ENCODE measurements around the gene CHAT.
A peak's percentile ranks its signal among the peaks of the same experiment; 100 is the strongest.

Gene CHAT

DNA sequence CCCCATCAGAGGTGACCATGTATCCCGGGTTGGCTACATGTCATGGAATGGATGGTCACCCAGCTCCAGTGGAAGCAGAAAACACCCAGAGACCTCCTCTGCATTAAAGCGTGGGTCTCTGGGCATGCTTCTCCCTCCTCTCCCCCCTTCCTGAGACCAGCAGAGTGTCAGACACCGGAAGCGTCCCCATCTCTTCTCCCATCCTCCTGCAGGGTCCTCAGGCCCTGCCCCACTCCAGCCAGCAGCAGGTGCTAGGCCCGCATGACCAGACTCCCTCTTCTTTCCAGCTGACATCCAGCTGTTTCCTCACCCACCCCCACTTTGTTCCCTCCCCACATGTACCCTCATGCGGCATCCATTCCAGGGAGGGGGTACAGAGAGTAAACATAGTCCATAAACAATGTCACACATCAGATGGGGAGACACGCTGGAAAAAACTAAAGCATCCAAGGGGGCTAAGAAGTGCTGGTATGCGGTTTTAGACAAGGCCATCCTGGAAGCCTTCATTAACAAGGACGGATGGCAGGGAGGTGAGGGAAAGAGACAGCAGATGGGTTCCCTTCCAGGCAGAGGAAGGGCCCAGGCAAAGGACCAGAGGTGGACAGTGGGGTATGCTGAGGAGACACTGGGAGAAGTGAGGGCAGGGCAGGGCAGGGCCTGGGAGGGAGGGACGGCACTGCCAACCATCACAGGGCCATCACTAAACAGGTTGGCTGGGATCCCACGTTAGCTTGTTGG lies 16.2 kb upstream of the CHAT start:
- DNase-seq (ENCODE audit: low read depth, low spot score), result no peak

DNA sequence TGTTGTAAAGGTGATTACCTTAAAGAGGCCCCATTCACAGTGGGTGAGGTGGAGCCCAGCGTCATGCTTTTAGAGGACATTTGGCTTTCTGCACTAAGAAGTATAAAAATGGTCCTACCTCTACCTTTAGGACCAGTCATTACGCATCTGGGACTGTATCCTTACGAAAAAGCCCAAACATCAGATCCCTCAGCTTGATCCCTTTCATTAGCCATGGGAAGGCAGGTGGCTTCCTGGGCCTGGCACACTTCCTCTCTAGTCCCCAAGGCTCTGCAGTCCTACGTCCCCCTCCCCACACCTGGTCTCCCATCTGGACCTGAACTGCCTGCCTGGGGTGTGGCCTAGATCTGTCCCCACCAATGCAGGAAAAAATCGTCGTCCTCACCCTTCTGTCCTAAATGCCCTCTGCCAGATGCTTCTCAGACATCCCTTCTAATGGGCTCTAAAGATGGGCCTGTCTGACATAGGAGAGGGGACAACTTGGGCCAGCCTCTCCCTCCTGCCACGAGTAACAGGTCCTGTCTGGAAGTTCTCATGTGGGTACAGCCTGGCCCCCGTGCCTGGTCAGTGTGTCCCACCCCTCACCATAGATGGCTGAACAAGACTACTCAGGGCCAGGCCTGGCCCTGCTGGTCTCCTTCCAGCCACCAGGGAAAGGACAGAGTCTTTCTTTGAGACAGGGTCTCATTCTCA lies 15.5 kb upstream of the CHAT start:
- DNase-seq (ENCODE audit: low read depth, low spot score), result no peak

DNA sequence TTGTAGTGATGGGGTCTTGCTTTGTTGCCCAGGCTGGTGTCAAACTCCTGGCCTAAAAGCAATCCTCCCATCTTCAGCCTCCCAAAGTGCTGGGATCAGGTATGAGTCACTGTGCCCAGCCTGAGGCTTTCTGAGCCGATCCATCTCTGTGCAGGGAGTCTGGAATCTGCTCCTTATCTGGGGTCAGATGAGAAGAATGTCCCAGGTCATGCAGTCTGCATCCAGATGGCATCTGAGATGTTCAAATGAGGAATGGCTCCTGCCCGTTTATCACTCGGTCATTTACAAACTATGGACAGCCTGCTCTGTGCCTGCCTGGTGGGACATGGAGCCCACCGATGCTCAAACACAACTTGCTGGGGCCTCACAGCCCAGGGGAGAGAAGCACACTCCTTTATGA lies 14.9 kb upstream of the CHAT start:
- no peak for DNase-seq (ENCODE audit: low read depth, low spot score)

DNA sequence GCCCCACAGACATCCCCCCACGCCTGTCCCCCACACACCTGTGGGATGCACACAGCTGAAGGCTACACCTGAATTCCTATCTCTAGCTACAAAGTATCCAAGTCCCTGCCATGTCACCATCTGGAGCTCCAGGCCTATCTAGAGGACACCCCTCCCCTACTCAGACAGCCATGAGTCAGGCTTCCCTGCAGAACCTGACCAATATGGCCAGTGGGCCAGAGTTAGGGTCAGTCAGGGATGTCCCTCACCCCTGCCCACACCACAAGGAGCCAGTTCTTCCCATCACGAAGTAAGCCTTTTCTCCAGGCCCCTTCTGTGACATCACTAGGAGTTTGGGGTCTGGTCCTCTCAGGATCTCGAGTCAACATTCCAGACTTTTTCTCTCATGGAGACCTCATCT lies 14.3 kb upstream of the CHAT start:
- no peak for DNase-seq (ENCODE audit: low read depth, low spot score)

DNA sequence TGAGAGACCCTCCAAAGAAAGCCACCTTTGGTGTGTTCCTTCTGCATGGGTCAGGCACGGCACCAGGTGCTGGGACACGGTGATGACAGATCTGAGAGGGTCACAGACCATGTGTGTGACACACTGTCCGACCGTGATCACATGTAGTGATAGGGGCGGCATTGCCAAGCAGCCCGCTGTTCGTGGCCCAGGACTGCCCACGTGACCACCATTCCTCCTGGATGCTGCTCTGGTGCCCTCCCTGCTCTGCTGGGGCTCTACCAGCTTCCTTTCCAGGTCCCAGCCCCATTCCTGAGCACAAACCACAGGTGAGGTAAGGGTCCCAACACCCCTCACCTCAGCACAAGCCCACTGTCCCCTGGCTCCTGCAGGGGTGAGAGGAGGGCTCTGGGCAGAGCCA lies 13.8 kb upstream of the CHAT start:
- DNase-seq (ENCODE audit: low read depth, low spot score), result no peak

DNA sequence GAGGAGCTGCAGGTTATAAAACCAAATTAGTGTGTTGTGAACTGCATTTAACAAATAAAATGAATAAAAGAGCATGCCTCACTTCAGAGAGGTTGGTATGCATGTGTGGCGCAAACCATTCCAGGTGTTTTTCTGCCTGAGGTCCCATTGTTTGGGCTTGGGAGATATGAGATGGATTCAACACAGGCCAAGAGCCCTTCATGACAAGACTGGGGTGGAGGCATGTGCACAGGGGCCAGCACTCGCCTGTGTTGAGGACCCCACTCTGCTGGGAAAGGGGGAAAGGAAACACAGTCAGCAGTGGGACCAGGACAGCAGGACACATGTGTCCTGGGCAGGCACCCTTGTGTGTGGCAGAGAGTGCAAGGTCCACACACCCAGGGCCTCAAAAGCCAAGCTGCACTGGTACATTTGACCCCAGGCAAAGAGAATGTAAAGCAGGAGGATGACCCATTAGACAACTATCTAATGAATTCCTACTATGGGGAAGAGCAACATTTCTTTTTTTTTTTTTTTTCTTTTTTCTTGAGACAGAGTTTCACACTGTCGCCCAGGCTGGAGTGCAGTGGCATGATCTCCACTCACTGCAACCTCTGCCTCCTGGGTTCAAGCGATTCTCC lies 12.9 kb upstream of the CHAT start:
- DNase-seq (ENCODE audit: low read depth, low spot score), result no peak

DNA sequence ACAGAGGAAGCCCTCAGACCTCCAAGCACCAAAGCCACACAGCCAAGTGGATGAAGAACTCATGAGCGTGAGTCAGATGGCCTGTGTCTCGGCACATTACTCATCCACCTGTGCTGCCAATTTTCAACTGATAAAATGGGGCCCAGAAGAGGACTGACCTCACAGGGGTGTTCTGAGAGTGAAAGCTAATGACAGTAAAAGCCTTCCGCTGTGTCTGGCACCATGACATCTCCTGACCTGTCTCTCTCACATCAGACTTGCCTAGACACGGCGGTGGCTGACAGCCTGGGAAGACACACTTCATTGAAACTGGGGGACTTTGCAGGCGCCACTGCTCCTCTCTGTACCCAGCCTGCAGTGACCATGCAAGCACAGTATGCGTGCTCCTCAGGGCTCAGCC lies 12.0 kb upstream of the CHAT start:
- no peak for DNase-seq (ENCODE audit: low read depth, low spot score)

DNA sequence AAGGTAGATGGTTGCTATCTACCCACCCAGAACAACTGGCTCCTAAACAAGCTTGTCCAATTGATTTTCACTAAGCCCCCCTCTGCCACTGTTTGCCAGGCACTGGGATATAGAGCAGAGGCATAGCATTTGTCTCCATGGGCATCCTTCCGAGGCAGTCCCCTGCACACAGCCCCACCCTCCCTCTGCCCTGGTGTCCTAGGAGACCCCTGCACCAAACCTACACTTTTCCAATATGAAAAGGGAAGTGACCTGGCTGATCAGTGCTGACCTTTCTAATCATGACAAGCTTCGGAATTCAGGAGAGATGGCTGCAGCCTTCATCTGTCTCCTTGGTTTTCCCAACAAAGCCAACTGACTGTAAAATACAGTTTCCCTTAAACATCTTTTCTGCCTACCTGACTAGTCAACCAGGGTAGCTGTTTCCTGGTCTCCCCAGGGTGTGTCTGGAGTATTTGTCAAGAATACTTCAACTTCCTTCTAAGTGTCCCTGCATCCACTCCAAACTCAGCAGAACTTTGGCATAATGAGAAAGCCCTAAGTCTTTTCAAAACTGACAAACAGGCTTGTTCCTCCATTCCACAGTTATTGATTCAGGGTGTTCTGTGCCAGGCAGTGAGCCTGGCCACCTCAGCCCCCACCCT lies 11.3 kb upstream of the CHAT start:
- DNase-seq (ENCODE audit: low read depth, low spot score), result no peak

DNA sequence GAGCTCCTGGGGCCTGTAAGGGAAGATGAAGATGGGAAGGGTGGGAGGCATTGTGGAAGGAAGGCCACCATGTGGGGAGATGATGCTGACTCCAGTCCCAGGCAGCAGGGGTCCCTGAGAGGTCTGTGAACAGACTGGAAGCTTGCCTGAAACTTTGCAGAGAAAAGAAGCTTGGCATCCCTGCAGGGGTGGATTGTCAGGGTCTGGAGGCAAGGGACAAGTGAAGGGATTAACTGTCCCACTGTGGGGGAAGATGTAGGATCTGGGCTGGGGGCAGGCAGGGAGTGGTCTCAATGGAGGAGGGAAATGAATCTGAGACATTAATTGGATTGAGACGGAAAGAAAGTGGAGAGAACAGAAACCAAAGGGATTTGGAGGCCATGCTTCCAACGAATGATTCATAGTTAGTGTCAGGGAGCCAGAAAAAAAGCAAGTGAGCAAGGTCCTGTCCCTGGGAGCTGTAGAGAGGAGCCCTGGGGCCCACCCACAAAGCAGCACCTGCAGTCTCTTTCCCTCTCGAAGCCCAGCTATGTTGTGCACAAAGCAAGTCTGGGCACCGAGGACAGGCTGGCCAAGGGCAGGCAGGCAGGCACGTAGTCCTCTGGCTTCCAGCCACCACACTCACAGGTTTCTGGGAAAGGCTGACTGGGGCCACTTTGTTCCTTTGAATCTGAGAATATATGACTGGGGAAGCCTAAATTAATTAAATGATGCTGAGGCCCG lies 8.5 kb upstream of the CHAT start:
- DNase-seq (ENCODE audit: low read depth, low spot score), result no peak

DNA sequence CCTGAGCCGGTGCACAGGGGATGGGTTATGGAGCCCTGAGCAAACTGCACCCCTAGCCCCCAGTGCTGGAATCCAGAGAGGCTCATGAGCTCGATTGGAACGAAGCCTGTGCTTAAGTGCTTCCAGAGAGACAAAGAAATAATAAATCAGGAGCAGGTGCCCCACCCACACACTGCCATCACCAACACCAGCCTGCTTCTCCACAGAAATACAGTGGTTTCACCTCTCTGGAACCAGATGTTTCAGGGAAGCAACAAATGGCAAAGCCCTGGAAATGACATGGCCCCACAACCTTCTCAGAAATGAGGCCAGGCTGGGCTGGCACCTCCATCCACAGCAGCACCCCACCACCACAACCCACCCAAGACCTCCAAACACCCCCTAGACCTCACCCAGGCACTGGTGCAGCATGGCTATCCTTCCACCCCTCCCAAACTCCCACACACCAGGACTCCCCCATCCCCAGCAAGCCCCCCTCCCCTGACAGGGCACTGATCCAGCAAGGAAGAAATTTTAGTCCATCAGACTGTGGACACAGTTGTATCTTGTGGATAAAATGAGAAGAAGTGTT lies 7.8 kb upstream of the CHAT start:
- DNase-seq (ENCODE audit: low read depth, low spot score), result no peak

DNA sequence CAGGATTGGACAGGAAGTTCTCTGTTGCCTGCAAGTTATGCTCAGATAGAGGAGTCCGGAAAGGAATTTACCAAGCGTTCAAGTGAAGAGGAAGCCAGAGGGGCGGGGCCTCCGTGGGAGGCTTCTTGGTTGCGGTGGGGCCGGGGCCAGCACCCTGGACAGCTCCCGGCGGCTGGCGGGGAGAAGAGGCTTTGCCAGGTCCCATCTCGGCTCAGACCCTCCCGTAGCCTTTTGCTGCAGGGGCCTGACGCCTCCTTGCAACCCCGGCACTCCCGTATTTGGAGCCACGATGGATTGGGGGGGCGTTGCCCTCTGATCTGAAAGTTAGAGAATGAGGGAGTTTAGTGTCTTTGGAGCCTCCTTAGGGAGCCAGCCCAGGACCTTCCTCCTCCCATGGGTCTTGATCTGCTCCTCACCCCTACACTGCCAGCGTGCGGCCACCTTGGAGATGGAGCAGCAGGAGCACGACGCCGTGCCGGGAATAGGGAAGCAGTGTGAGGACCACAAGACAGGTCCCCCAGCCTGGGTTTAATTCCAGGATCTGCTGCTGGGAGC lies 6.8 kb upstream of the CHAT start:
- DNase-seq (ENCODE audit: low read depth, low spot score), result peak; percentile 41

DNA sequence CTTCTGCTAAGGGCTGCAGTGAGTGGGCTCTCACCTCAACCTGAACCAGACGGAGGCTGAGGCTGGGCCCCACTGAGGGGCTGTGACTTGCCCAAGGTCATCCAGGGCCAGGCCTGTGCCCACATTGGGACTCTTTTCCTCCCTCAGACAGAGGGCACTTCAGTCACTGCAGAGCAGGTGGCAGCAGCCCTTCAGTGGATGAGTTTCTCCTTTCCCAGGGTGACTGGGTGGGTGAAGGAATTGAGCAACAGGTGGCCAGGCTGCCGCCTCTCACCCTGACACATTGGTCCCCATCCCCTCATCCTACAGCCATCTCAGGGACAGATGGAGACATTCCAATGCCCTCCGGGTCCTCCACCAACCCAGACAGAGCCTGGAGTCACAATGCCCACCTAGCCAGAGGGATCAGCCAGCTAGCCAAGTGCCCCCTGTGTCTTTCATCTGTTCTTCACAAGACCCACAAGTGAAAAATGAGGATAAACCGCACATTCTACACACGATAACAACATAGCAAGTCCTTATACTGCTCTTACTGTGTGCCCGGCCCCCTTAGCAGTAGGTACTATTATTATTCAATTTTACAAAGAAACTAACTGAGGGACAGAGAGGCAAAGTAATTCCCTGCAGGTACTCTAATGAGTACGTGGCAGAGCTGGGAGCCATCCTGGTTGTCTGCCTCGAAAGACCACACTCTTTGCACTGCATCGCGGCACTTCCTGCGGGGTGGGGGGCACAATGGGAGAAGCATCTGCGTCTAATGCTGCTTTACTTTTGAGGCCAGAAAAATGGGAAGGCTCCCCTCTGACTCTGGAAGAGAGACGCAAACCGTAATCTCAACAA lies 5.5 kb upstream of the CHAT start:
- DNase-seq (ENCODE audit: low read depth, low spot score), result no peak

DNA sequence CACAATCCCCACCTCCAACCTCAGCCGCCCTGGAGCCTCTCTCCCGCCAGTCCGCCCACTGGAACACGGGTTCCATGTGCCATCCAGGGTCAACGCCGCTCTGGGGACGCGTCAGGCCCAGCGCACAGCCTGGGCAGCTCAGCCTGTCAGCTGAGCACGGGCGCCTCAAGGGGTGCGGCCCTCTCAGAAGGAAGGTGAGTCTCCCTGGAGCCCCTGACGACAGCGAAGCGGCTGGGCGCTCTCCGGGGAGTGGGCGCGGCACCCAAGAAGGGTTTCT lies 4.9 kb upstream of the CHAT start:
- no peak for DNase-seq (ENCODE audit: low read depth, low spot score)

DNA sequence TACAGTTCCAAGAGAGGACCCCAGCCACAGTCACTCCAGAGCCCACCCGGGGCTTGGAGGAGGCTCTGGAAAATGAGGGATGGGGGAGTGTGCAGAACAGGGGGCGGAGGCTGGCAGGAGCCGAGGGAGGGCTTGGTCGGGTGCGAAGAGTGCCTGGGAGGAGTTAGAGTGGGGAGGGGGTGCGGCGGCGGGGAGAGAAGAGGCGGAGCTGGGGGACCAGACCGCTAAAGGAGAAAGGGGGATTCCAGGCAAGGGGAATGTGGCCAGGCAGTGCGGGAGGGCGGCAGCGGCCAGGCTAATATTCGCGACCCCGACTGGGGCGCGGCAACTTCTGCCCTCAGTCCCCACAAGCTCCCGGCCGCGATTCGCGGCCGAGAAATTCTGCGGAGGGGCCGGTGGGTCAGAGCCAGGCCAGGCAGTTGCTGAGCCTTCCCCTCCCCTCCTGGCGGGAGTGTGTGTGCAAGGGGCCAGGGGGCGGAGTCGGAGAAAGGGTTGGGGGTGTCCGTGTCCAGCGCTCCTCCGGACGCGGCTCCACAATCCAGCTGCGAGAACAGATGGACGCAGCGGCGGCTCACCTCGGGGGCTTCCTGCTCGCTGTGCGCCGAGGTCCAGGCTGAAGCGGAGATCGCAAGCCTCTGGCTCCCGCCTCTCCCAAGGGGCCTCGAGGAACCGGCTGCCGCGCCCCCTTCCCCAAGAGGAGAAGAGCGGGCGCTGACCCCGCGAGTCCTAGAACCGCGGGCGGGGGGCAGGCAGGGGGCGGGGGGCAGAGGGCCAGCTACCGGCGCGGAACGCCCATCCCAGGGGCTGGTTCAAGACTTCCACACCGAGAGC lies 4.3 kb upstream of the CHAT start:
- DNase-seq (ENCODE audit: low read depth, low spot score), result no peak

DNA sequence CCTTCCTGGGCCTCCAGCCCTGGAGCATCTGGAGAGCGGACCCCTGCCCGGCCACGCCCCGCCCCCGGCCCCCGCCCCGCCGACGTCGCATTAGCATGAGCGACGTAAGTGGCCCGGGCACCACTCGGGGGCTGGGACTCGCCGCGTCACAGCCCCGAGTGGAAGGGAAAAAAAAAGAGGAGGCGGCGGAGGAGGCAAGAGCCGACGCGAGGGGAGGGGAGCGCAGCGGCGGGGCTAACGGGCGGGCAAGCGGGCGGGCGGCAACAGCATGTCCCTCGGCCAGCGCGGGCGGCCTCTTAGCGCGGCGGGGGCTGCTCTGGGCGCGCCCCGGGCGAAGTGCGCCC lies 3.8 kb upstream of the CHAT start, which contains the start of gene SLC18A3:
TSS of gene SLC18A3 (plus strand) at position 197 of the 344 bp plus-strand sequence. CDS start 431 bp downstream, outside the sequence.
- DNase-seq (ENCODE audit: low read depth, low spot score), result no peak

DNA sequence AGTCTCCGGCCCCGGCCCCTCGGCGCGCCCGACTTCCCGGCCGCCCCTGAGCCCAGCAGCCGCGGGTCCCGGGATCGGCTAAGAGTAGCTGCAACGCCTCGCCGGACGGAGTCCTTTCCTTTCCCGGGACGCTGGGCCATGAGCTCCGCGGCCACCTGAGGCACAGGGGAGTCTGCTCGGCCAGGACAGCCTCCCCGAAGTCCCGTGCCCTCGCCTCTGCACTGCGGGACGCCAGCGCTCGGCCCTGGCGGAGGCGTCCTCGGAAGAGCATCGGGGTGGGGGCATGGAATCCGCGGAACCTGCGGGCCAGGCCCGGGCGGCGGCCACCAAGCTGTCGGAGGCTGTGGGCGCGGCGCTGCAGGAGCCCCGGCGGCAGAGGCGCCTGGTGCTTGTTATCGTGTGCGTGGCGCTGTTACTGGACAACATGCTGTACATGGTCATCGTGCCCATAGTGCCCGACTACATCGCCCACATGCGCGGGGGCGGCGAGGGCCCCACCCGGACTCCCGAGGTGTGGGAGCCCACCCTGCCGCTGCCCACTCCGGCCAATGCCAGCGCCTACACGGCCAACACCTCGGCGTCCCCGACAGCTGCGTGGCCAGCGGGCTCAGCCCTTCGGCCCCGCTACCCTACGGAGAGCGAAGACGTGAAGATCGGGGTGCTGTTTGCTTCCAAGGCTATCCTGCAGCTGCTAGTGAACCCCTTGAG lies 3.2 kb upstream of the CHAT start:
- DNase-seq (ENCODE audit: low read depth, low spot score), result no peak

DNA sequence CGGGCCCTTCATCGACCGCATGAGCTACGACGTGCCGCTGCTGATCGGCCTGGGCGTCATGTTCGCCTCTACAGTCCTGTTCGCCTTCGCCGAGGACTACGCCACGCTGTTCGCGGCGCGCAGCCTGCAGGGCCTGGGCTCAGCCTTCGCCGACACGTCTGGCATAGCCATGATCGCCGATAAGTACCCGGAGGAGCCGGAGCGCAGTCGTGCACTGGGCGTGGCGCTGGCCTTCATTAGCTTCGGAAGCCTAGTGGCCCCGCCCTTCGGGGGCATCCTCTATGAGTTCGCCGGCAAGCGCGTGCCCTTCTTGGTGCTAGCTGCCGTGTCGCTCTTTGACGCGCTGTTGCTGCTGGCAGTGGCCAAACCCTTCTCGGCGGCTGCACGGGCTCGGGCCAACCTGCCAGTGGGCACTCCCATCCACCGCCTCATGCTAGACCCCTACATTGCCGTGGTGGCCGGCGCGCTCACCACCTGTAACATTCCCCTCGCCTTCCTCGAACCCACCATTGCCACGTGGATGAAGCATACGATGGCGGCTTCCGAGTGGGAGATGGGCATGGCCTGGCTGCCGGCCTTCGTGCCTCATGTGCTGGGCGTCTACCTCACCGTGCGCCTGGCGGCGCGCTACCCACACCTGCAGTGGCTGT lies 2.5 kb upstream of the CHAT start:
- DNase-seq (ENCODE audit: low read depth, low spot score), result no peak

DNA sequence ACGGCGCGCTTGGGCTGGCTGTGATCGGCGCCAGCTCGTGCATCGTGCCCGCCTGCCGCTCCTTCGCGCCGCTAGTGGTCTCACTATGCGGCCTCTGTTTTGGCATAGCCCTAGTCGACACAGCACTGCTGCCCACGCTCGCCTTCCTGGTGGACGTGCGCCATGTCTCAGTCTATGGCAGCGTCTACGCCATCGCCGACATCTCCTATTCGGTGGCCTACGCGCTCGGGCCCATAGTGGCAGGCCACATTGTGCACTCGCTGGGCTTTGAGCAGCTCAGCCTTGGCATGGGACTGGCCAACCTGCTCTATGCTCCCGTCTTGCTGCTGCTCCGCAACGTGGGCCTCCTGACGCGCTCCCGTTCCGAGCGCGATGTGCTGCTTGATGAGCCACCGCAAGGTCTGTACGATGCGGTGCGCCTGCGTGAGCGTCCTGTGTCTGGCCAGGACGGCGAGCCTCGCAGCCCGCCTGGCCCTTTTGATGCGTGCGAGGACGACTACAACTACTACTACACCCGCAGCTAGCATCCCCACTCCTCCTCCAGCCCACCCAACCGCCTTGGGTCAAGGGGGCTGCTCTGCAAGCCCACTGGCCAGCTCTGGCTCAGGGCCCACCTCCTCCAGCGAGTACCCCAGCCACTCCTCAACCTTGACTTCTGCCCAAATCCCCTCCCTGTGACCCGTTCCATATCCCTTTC lies 1.9 kb upstream of the CHAT start:
- DNase-seq (ENCODE audit: low read depth, low spot score), result no peak
